ENCODE data around the gene RAB3C. TPM values are rescaled to one million over a fixed set of nuclear protein-coding genes. Genes with fewer than 3 reads are reported as not detected.

RAB3C gene
- total RNA-seq, 1 experiment from 2014 or later, result 13.3 TPM

- POLR2A ChIA-PET, result interaction anchor here (0.6 kb wide), 1 partner anchor 20 kb away, joined by 3 read pairs; no protein-coding TSS in a partner anchor
- CTCF ChIA-PET, result no interaction called here
- no peak for DNase-seq (ENCODE audit: low spot score)
Measured at GRCh38 chr5:58724992-58725391, 142.1 kb downstream of the RAB3C start.

GRCh38 chr5:58731641-58732040 lies 148.8 kb downstream of the RAB3C start:
- no peak overlapping the region for H3K4me3 Mint-ChIP-seq
- peaks cover 6% of the 10 kb centered on the region; the same call in 1 of the 2 replicates for H3K4me1 Mint-ChIP-seq
- DNase-seq (ENCODE audit: low spot score) (no peak), ATAC-seq (no peak)
- ChIA-PET POLR2A (no interaction called here), CTCF (no interaction called here)
- no peaks in the 10 kb centered on the region for H3K27me3 Mint-ChIP-seq (ENCODE audit: low read depth)
- TF ChIP-seq FOXK1 (CRISPR knock-in tag; IDR thresholded peaks at IDR 0.05) (no peak), CREB1 (CRISPR knock-in tag; IDR thresholded peaks at IDR 0.05) (no peak), GABPB1 (CRISPR knock-in tag; IDR thresholded peaks at IDR 0.05) (no peak), SMAD4 (CRISPR knock-in tag; IDR thresholded peaks at IDR 0.05) (no peak), RELA (CRISPR knock-in tag; IDR thresholded peaks at IDR 0.05; ENCODE audit: borderline replicate concordance) (no peak), ZNF138 (CRISPR knock-in tag; conservative IDR thresholded peaks at IDR 0.05) (no peak), OVOL2 (CRISPR knock-in tag; IDR thresholded peaks at IDR 0.05; ENCODE audit: borderline replicate concordance) (no peak), ARID4B (CRISPR knock-in tag; IDR thresholded peaks at IDR 0.05; ENCODE audit: borderline replicate concordance) (no peak), TEAD1 (CRISPR knock-in tag; IDR thresholded peaks at IDR 0.05) (no peak), ZNF416 (CRISPR knock-in tag; IDR thresholded peaks at IDR 0.05) (no peak), PRRX2 (CRISPR knock-in tag; IDR thresholded peaks at IDR 0.05) (no peak), ZNF423 (CRISPR knock-in tag; IDR thresholded peaks at IDR 0.05) (no peak), KAT7 (CRISPR knock-in tag; IDR thresholded peaks at IDR 0.05; ENCODE audit: borderline replicate concordance) (no peak)
- TF ChIP-seq, protein P1, sequence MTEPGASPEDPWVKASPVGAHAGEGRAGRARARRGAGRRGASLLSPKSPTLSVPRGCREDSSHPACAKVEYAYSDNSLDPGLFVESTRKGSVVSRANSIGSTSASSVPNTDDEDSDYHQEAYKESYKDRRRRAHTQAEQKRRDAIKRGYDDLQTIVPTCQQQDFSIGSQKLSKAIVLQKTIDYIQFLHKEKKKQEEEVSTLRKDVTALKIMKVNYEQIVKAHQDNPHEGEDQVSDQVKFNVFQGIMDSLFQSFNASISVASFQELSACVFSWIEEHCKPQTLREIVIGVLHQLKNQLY (CRISPR knock-in tag; IDR thresholded peaks at IDR 0.05), result no peak
- H3K36me3 Mint-ChIP-seq, result peaks cover 6% of the 10 kb centered on the region
- H3K9me3 Mint-ChIP-seq, result peaks cover 7% of the 10 kb centered on the region
- no peak overlapping the region for H3K27ac Mint-ChIP-seq

More at GRCh38 chr5:58724992-58725391, 142.1 kb downstream of the RAB3C start:
- Mint-ChIP-seq H3K9me3 (peaks cover 31% of the 10 kb centered on the region), H3K27ac (no peak overlapping the region), H3K36me3 (peaks cover 28% of the 10 kb centered on the region), H3K4me3 (no peak overlapping the region), H3K27me3 (ENCODE audit: low read depth) (peaks cover 8% of the 10 kb centered on the region), H3K4me1 (peaks cover 24% of the 10 kb centered on the region)
- TF ChIP-seq ZNF232 (CRISPR knock-in tag; IDR thresholded peaks at IDR 0.05) (no peak), ELF4 (CRISPR knock-in tag; IDR thresholded peaks at IDR 0.05; ENCODE audit: low read depth) (no peak), KAT7 (CRISPR knock-in tag; IDR thresholded peaks at IDR 0.05; ENCODE audit: borderline replicate concordance) (no peak), SMAD4 (CRISPR knock-in tag; IDR thresholded peaks at IDR 0.05) (no peak), ZNF512 (CRISPR knock-in tag; IDR thresholded peaks at IDR 0.05; ENCODE audit: borderline replicate concordance) (no peak), SP1 (CRISPR knock-in tag; conservative IDR thresholded peaks at IDR 0.05) (no peak), ZBTB21 (CRISPR knock-in tag; IDR thresholded peaks at IDR 0.05; ENCODE audit: borderline replicate concordance) (no peak), JAZF1 (CRISPR knock-in tag; IDR thresholded peaks at IDR 0.05) (no peak), USF1 (CRISPR knock-in tag; IDR thresholded peaks at IDR 0.05) (no peak), IRF2 (CRISPR knock-in tag; IDR thresholded peaks at IDR 0.05; ENCODE audit: borderline replicate concordance, low read depth) (no peak), CBFB (CRISPR knock-in tag; IDR thresholded peaks at IDR 0.05; ENCODE audit: low read depth) (no peak), RELA (CRISPR knock-in tag; IDR thresholded peaks at IDR 0.05; ENCODE audit: borderline replicate concordance) (no peak), FOXK1 (CRISPR knock-in tag; IDR thresholded peaks at IDR 0.05) (no peak)
- TF ChIP-seq, protein P2, sequence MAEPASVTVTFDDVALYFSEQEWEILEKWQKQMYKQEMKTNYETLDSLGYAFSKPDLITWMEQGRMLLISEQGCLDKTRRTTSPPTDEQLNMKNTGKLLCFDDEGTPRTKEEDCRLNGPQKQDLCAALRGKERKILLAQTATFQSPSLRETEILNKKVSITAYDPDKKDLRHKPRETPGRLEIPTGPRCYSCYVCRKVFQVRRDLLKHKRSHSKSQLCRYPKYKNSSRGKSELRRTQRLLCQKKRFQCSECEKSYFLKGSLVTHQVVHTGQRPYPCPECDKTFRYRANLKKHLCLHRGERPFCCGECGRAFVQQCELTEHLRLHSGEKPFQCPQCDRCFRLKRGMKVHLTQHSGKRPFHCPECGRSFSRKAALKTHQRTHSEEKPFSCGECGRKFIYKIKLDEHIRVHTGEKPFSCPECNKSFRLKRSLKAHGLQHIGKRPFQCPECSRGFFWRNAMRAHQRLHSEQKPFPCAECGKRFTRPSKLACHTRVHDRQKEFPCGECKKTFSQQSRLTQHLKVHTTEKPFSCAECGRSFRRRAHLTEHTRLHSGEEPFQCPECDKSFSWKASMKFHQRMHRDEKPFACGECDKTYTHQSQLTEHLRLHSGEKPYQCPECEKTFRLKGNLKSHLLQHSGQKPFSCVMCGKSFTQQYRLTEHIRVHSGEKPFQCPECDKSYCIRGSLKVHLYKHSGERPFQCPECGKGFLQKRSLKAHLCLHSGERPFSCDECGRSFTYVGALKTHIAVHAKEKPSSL (CRISPR knock-in tag; conservative IDR thresholded peaks at IDR 0.05), result no peak
- TF ChIP-seq, protein P3, sequence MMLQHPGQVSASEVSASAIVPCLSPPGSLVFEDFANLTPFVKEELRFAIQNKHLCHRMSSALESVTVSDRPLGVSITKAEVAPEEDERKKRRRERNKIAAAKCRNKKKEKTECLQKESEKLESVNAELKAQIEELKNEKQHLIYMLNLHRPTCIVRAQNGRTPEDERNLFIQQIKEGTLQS (CRISPR knock-in tag; conservative IDR thresholded peaks at IDR 0.05), result no peak
- ATAC-seq, result no peak
